Mesendoderm (in vitro differentiated cells): ENCODE results near the gene CHCHD6.

Experiments
- DNase-seq: peaks from one replicate; pipeline ENCODE4 v3.0.0; 2013
- H2AK5ac ChIP-seq: 2 replicates; pipeline ENCODE4 v1.6.1; 2013; ENCODE audit warnings: low read length, inconsistent platforms
- H2BK120ac ChIP-seq: 2 replicates; pipeline ENCODE4 v1.6.1; 2013; ENCODE audit warnings: low read depth, mild to moderate bottlenecking, low read length, moderate library complexity, mixed read lengths
- H2BK15ac ChIP-seq: replicated peaks from 2 replicates; pipeline ENCODE4 v1.6.1; 2013; ENCODE audit warnings: low read depth, mild to moderate bottlenecking, moderate library complexity
- H2BK5ac ChIP-seq: 2 replicates; pipeline ENCODE4 v1.6.1; 2013; ENCODE audit warnings: low read length, inconsistent platforms
- H3K18ac ChIP-seq: 2 replicates; pipeline ENCODE4 v1.6.1; 2013; ENCODE audit warnings: mild to moderate bottlenecking, low read length, mixed read lengths
- H3K23ac ChIP-seq: one replicate; pipeline ENCODE4 v1.6.1; 2013; ENCODE audit warnings: low read length
- H3K27ac ChIP-seq: 2 replicates; pipeline ENCODE4 v1.5.1; 2013; ENCODE audit warnings: low read depth, mild to moderate bottlenecking, inconsistent platforms, low read length, moderate library complexity
- H3K27me3 ChIP-seq: 2 replicates; pipeline ENCODE4 v1.6.1; 2013; ENCODE audit warnings: low read length, control low read depth, mild to moderate bottlenecking, inconsistent platforms; ENCODE audit not compliant: insufficient read depth, poor library complexity
- H3K36me3 ChIP-seq: 2 replicates; pipeline ENCODE4 v1.6.1; 2013; ENCODE audit warnings: low read length, inconsistent platforms; ENCODE audit not compliant: control insufficient read depth, insufficient read depth
- H3K4ac ChIP-seq: one replicate; pipeline ENCODE4 v1.6.1; 2013; ENCODE audit warnings: low read depth, mild to moderate bottlenecking, low read length, moderate library complexity
- H3K4me1 ChIP-seq: 2 replicates; pipeline ENCODE4 v1.6.1; 2013; ENCODE audit warnings: low read depth, low read length, inconsistent platforms; ENCODE audit not compliant: control insufficient read depth
- H3K4me2 ChIP-seq: 2 replicates; pipeline ENCODE4 v1.6.1; 2013; ENCODE audit warnings: low read length
- H3K4me3 ChIP-seq: 2 replicates; pipeline ENCODE4 v1.5.1; 2013; ENCODE audit warnings: mild to moderate bottlenecking, low read length
- H3K56ac ChIP-seq: one replicate; pipeline ENCODE4 v1.6.1; 2013; ENCODE audit warnings: low read length
- H3K79me1 ChIP-seq: 2 replicates; pipeline ENCODE4 v1.6.1; 2013; ENCODE audit warnings: low read length, inconsistent platforms
- H3K79me2 ChIP-seq: 2 replicates; pipeline ENCODE4 v1.6.1; 2013; ENCODE audit warnings: mild to moderate bottlenecking, low read length; ENCODE audit not compliant: control insufficient read depth, insufficient read depth
- H3K9ac ChIP-seq: 2 replicates; pipeline ENCODE4 v1.6.1; 2013; ENCODE audit warnings: low read length, inconsistent platforms
- H4K5ac ChIP-seq: one replicate; pipeline ENCODE4 v1.6.1; 2013; ENCODE audit warnings: low read length
- H4K8ac ChIP-seq: one replicate; pipeline ENCODE4 v1.6.1; 2013; ENCODE audit warnings: low read depth, mild to moderate bottlenecking, control low read depth, low read length, moderate library complexity
- WGBS: extraction: QIAGEN DNeasy Blood & Tissue Kit; methylation state at CpG from one replicate; pipeline ENCODE4 v1.1.7; 2013; ENCODE audit warnings: low lambda C conversion rate, missing lambda C conversion rate; ENCODE audit not compliant: insufficient coverage; ENCODE audit errors: extremely low coverage; 5-methylcytosine and 5-hydroxymethylcytosine counted together

CHCHD6 gene

DNA sequence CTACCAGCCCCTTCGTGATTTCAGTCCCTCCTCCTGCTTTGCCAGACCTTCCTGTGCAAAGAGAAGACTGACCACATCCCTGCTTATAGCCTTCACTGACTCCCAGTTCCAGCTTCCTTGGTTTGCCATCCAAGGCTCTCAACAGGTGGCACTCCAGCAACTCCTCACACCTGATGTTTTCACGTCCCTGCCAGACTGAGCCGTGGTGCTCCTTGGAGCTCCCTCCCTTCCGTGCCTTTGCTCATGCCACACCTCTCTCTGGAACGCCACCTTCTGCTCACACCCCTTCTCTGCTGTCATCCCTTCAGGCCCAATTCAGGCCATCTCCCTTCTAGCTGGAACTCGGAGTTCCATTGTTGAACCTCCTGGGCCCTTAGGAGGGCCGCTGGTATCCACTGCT lies 12.0 kb downstream of the CHCHD6 start:
- H3K27me3 ChIP-seq: no peaks in the 10 kb centered on the region
- H3K4me1 ChIP-seq: no peaks in the 10 kb centered on the region
- no peak overlapping the region for H2AK5ac ChIP-seq
- no peak overlapping the region for H3K9ac ChIP-seq
- no CpG with 5 or more reads among the region's 7 CpGs for WGBS
- H3K79me2 ChIP-seq: peaks cover 4% of the 10 kb centered on the region
- no peak for DNase-seq
- no peak overlapping the region for H3K27ac ChIP-seq
- H3K23ac ChIP-seq: no peak overlapping the region
- no peaks in the 10 kb centered on the region for H3K36me3 ChIP-seq
- H3K18ac ChIP-seq: no peak overlapping the region
- no peak overlapping the region for H3K56ac ChIP-seq
- H3K79me1 ChIP-seq: peaks cover 20% of the 10 kb centered on the region
- no peak overlapping the region for H2BK120ac ChIP-seq
- H3K4me3 ChIP-seq: no peak overlapping the region
- no peak overlapping the region for H2BK5ac ChIP-seq
- no peak overlapping the region for H4K8ac ChIP-seq
- H3K4me2 ChIP-seq: no peak overlapping the region
- no peak overlapping the region for H4K5ac ChIP-seq
- H2BK15ac ChIP-seq: no peak overlapping the region
- no peak overlapping the region for H3K4ac ChIP-seq

DNA sequence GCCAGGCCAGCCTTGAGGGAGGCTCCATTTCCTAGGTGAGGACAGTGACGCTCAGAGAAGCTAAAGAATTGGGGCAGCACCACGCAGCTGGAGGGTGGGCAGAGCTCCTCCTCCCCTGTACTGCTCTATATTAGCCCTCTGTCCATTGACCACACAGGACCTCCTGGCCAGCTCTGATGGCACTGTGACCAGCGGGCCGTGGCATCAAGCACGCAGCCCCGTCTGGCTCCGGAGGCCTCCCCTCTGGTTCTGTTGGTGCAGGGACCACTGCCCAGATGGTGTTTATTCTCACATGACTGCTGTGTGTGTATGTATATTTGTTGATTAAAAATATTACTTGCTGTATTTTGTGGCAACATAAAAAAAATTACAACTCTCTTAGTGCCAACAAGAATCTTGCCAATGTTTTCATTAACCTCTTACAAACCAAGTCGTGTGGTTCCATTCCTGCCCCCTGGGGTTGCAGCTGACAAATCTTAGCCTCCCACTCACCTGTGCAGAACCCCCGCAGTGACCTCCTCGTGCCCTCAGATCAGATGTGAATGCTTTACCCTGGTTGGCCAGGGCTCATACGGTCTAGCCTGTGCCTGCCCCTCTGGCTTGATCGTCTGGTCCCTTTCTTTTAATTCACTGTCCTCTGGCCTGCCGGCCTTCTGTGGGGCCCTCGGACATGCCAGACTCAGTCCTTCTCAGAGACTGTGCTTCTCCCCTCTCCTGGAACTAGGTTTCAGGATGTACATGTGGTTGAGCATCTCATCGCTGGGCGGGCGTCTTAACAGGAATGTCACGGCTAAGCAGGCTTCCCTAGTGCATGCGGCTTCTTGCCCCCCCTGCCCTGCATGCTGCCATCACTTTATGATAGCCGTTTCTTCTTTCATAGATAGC lies 14.8 kb downstream of the CHCHD6 start:
- Histone ChIP-seq H2BK5ac (no peak overlapping the region), H3K4me1 (no peaks in the 10 kb centered on the region), H3K27ac (no peak overlapping the region), H2BK120ac (no peak overlapping the region), H3K56ac (no peak overlapping the region), H3K79me1 (peaks cover 17% of the 10 kb centered on the region), H3K4me2 (no peak overlapping the region), H3K4me3 (no peak overlapping the region), H4K8ac (no peak overlapping the region), H2AK5ac (no peak overlapping the region), H3K36me3 (no peaks in the 10 kb centered on the region), H3K23ac (no peak overlapping the region), H4K5ac (no peak overlapping the region), H3K18ac (no peak overlapping the region), H3K4ac (no peak overlapping the region), H3K9ac (no peak overlapping the region), H2BK15ac (no peak overlapping the region), H3K27me3 (no peaks in the 10 kb centered on the region), H3K79me2 (peaks cover 1% of the 10 kb centered on the region)
- DNase-seq: no peak
- WGBS: no CpG with 5 or more reads among the region's 20 CpGs

DNA sequence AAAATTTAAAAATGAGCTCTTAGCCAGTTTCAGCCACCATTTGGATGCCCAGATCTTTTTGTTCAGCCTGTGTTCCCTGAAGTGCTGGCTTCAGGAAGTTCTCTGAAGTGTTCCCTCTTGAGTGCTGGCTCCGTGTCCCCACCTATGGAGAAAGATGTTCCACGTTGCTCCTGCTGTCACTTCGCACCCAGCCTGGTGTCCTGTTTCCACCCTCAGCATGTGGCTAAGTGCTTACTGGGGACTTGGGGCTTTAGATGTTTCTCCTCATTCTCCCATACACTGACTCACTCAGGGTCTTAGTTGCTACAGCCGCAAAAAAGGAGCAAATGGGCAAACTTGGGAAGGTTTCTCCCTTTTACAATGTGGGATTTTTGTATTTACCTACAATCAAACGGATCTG lies 16.6 kb downstream of the CHCHD6 start:
- H2BK120ac ChIP-seq: no peak overlapping the region
- H4K5ac ChIP-seq: no peak overlapping the region
- H3K56ac ChIP-seq: no peak overlapping the region
- H3K18ac ChIP-seq: no peak overlapping the region
- H3K36me3 ChIP-seq: no peaks in the 10 kb centered on the region
- no peak overlapping the region for H3K27ac ChIP-seq
- no peak overlapping the region for H3K4me2 ChIP-seq
- H2AK5ac ChIP-seq: no peak overlapping the region
- no peak overlapping the region for H3K9ac ChIP-seq
- WGBS: no CpG with 5 or more reads among the region's 5 CpGs
- peaks cover 1% of the 10 kb centered on the region for H3K79me2 ChIP-seq
- H4K8ac ChIP-seq: no peak overlapping the region
- no peaks in the 10 kb centered on the region for H3K27me3 ChIP-seq
- H3K79me1 ChIP-seq: peaks cover 16% of the 10 kb centered on the region
- H2BK15ac ChIP-seq: no peak overlapping the region
- no peak overlapping the region for H3K4me3 ChIP-seq
- no peak overlapping the region for H3K23ac ChIP-seq
- H3K4ac ChIP-seq: no peak overlapping the region
- DNase-seq: no peak
- H3K4me1 ChIP-seq: no peaks in the 10 kb centered on the region
- no peak overlapping the region for H2BK5ac ChIP-seq

DNA sequence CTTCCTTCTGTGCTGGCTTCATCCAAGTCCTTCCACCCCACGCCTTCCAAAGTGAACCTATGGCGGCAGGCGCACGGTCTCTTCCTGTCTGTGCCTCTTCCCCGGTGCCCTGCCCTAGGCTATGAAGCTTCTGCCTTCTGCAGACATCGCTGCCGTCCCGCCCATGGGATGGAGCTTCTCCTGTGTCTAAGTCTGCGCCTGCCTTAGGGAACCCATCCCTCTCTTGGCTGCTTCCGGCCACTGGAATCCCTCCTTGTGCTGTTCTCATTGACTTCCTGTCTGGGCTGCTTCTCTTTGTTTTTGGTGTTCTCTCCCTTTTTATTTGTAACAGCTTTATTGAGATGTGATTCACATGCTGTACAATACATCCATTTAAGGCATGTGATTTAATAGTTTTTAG lies 17.2 kb downstream of the CHCHD6 start:
- no peak overlapping the region for H3K27ac ChIP-seq
- no peak for DNase-seq
- no peak overlapping the region for H3K4ac ChIP-seq
- no peak overlapping the region for H3K4me2 ChIP-seq
- H3K4me1 ChIP-seq: no peaks in the 10 kb centered on the region
- H3K4me3 ChIP-seq: no peak overlapping the region
- peaks cover 13% of the 10 kb centered on the region for H3K79me1 ChIP-seq
- peaks cover 1% of the 10 kb centered on the region for H3K79me2 ChIP-seq
- no peak overlapping the region for H3K9ac ChIP-seq
- H2AK5ac ChIP-seq: no peak overlapping the region
- no peak overlapping the region for H2BK15ac ChIP-seq
- no CpG with 5 or more reads among the region's 10 CpGs for WGBS
- no peak overlapping the region for H3K18ac ChIP-seq
- H3K56ac ChIP-seq: no peak overlapping the region
- no peaks in the 10 kb centered on the region for H3K27me3 ChIP-seq
- no peak overlapping the region for H4K8ac ChIP-seq
- no peak overlapping the region for H3K23ac ChIP-seq
- no peaks in the 10 kb centered on the region for H3K36me3 ChIP-seq
- no peak overlapping the region for H2BK5ac ChIP-seq
- H2BK120ac ChIP-seq: no peak overlapping the region
- H4K5ac ChIP-seq: no peak overlapping the region

DNA sequence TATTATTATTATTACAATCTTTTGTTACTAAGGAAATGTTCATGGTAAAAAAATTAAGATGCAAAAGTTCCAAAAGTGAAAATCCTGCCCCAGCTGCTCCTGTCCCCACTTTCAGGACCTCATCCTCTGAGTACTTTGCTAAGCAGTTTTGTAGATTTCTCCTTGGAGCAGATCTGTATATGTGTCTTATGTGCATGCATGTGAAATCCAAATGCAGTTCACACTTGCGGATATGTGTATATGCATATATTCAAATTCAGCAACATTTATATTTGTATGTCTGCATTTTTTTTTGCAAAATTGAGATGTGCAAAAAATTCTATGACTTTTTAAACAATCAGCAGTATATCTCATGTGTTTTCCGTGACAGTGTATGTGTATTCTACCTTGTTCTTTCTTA lies 19.2 kb downstream of the CHCHD6 start:
- no peak overlapping the region for H3K4me2 ChIP-seq
- no peak overlapping the region for H3K56ac ChIP-seq
- WGBS: no CpG with 5 or more reads among the region's 2 CpGs
- no peaks in the 10 kb centered on the region for H3K4me1 ChIP-seq
- no peak overlapping the region for H3K18ac ChIP-seq
- H3K23ac ChIP-seq: no peak overlapping the region
- H3K79me1 ChIP-seq: peaks cover 6% of the 10 kb centered on the region
- H3K9ac ChIP-seq: no peak overlapping the region
- H4K5ac ChIP-seq: no peak overlapping the region
- H3K27me3 ChIP-seq: no peaks in the 10 kb centered on the region
- no peak overlapping the region for H2AK5ac ChIP-seq
- no peak overlapping the region for H3K27ac ChIP-seq
- no peak for DNase-seq
- no peak overlapping the region for H2BK15ac ChIP-seq
- peaks cover 1% of the 10 kb centered on the region for H3K79me2 ChIP-seq
- H3K36me3 ChIP-seq: no peaks in the 10 kb centered on the region
- no peak overlapping the region for H2BK120ac ChIP-seq
- H2BK5ac ChIP-seq: no peak overlapping the region
- H3K4ac ChIP-seq: no peak overlapping the region
- H4K8ac ChIP-seq: no peak overlapping the region
- no peak overlapping the region for H3K4me3 ChIP-seq

DNA sequence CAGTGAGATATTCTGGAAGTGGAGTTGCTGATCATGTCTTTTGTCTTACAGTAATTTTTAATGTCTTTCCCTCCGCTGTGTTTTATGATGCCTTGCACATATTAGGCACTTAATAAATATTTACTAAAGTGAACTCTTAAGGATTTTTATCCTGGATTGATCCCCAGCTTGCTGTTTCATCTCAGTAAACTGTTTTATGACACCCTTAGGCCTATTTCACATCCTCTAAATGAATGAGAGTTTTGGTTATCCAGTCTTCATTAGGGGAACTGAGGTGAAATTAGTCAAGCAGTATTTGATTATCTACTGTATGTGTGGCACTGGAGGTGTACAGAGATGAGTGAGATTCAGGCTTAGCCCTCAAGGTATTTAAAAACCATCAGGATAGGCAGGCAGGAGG lies 19.8 kb downstream of the CHCHD6 start:
- H3K23ac ChIP-seq: no peak overlapping the region
- no peaks in the 10 kb centered on the region for H3K79me2 ChIP-seq
- H2BK5ac ChIP-seq: no peak overlapping the region
- H3K4me1 ChIP-seq: no peaks in the 10 kb centered on the region
- no peaks in the 10 kb centered on the region for H3K27me3 ChIP-seq
- no peak overlapping the region for H4K5ac ChIP-seq
- WGBS: no CpG with 5 or more reads among the region's 1 CpG
- no peak overlapping the region for H3K4me3 ChIP-seq
- no peak overlapping the region for H2BK120ac ChIP-seq
- H3K36me3 ChIP-seq: no peaks in the 10 kb centered on the region
- no peak overlapping the region for H3K18ac ChIP-seq
- H3K9ac ChIP-seq: no peak overlapping the region
- no peak overlapping the region for H3K4ac ChIP-seq
- no peak overlapping the region for H2AK5ac ChIP-seq
- peaks cover 3% of the 10 kb centered on the region for H3K79me1 ChIP-seq
- no peak for DNase-seq
- H4K8ac ChIP-seq: no peak overlapping the region
- no peak overlapping the region for H3K4me2 ChIP-seq
- no peak overlapping the region for H3K56ac ChIP-seq
- H3K27ac ChIP-seq: no peak overlapping the region
- no peak overlapping the region for H2BK15ac ChIP-seq
